Keratinocyte (primary cell): ENCODE results near the gene PGA3.

Experiments
- EZH2 ChIP-seq: IDR thresholded peaks from one replicate; pipeline ENCODE4 v1.6.1; 2012; ENCODE audit warnings: inconsistent platforms, mild to moderate bottlenecking, low read length, moderate library complexity
- TF ChIP-seq, protein P1 (sequence below), 3 experiments: IDR thresholded peaks in 1 of 3; conservative IDR thresholded peaks in 1 of 3; optimal IDR thresholded peaks in 1 of 3; 2 replicates in 2 of 3; 3 replicates in 1 of 3; pipeline versions ENCODE3 to v1.5.1; 2011; ENCODE audit warnings: low read length in 3 of 3, mild to moderate bottlenecking in 3 of 3, moderate library complexity in 2 of 3, control low read depth in 1 of 3, inconsistent platforms in 1 of 3; ENCODE audit not compliant: insufficient read depth in 2 of 3; ENCODE audit errors: extremely low read depth in 1 of 3

DNA sequence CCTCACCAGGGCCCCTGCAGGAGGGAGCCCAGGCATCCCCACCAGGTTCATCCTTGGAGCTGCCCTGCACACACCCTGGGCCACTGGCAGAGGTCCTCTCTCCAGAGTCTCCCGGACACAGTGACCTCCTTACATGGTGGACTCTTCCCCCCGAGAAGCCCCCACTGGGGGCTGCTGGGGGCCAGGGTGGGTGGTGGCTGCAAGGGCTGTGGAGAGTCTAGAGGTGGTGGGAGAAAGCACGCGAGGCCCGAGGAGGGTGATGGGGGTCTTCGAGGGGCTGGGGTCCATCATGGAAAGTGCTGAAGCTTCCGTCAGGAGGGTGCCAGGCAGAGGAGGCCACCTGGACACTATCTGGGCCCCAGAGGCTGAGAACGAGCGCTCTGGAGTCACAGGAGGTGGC lies 55.2 kb downstream of the PGA3 start:
- TF ChIP-seq, protein P1, sequence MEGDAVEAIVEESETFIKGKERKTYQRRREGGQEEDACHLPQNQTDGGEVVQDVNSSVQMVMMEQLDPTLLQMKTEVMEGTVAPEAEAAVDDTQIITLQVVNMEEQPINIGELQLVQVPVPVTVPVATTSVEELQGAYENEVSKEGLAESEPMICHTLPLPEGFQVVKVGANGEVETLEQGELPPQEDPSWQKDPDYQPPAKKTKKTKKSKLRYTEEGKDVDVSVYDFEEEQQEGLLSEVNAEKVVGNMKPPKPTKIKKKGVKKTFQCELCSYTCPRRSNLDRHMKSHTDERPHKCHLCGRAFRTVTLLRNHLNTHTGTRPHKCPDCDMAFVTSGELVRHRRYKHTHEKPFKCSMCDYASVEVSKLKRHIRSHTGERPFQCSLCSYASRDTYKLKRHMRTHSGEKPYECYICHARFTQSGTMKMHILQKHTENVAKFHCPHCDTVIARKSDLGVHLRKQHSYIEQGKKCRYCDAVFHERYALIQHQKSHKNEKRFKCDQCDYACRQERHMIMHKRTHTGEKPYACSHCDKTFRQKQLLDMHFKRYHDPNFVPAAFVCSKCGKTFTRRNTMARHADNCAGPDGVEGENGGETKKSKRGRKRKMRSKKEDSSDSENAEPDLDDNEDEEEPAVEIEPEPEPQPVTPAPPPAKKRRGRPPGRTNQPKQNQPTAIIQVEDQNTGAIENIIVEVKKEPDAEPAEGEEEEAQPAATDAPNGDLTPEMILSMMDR (optimal IDR thresholded peaks at IDR 0.05 in 1 of 3, IDR thresholded peaks at IDR 0.05 in 1 of 3, conservative IDR thresholded peaks at IDR 0.05 in 1 of 3; ENCODE audit: extremely low read depth in 1 of 3, insufficient read depth in 2 of 3, low read length in 3 of 3): no peak
- no peak for TF ChIP-seq EZH2
